Hepatocyte (in vitro differentiated cells): ENCODE results near the gene TMEM63A.

Experiments used
- EZH2 ChIP-seq: fragments of 200-600 bp; sonication (generic); IDR thresholded peaks from 2 replicates; pipeline ENCODE4 v1.6.1; 2016; ENCODE audit warnings: antibody characterized with exemption, mild to moderate bottlenecking, borderline replicate concordance
- TF ChIP-seq, protein P1 (sequence below): fragments of 200-600 bp; sonication (generic); IDR thresholded peaks from 2 replicates; pipeline ENCODE4 v1.5.1; 2016; ENCODE audit warnings: antibody characterized with exemption, mild to moderate bottlenecking; ENCODE audit not compliant: poor library complexity

DNA sequence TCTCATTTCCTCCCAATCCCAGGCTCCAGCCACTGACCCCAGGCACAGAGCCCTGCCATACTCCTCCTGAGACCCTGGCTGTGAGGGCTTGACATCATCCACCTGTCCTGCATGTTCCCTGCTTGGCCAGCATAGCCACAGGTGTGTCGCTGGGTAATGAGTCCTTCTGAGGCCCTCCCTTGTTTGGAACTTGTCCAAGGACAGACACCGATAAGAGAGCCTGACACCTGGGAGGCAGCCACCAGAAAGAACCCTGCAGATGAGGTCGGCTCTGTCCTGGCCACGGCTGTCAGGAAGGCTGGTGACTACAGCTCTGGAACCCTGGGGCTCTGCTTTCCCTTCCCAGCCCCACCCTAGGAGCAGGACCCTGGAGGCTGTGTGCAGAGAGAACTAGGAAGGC is 34.6 kb downstream of the TMEM63A start:
- TF ChIP-seq, protein P1, sequence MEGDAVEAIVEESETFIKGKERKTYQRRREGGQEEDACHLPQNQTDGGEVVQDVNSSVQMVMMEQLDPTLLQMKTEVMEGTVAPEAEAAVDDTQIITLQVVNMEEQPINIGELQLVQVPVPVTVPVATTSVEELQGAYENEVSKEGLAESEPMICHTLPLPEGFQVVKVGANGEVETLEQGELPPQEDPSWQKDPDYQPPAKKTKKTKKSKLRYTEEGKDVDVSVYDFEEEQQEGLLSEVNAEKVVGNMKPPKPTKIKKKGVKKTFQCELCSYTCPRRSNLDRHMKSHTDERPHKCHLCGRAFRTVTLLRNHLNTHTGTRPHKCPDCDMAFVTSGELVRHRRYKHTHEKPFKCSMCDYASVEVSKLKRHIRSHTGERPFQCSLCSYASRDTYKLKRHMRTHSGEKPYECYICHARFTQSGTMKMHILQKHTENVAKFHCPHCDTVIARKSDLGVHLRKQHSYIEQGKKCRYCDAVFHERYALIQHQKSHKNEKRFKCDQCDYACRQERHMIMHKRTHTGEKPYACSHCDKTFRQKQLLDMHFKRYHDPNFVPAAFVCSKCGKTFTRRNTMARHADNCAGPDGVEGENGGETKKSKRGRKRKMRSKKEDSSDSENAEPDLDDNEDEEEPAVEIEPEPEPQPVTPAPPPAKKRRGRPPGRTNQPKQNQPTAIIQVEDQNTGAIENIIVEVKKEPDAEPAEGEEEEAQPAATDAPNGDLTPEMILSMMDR: no peak
- TF ChIP-seq EZH2: no peak
